Measurements from ENCODE around the gene KCNN2. TPM values are rescaled to one million over a fixed set of nuclear protein-coding genes. Genes with fewer than 3 reads are reported as not detected.

The KCNN2 gene
- total and polyA plus RNA-seq, 4 donors = 0.09 to 4.6 (median 3.0) TPM

GRCh38 chr5:114438471-114438870 is 76.6 kb downstream of the KCNN2 start:
- no peaks in the 10 kb centered on the region for H3K9me3 ChIP-seq (ENCODE audit: control insufficient read depth in 4 of 4, low read length in 3 of 4)
- H3K4me1 ChIP-seq (ENCODE audit: control insufficient read depth in 4 of 4, insufficient read depth in 4 of 4, low read length in 3 of 4) = peaks cover 0 to 2% (median 0%) of the 10 kb centered on the region in 4 donors
- H3K27me3 ChIP-seq (ENCODE audit: control insufficient read depth in 4 of 4, insufficient read depth in 4 of 4, low read length in 3 of 4) = no peaks in the 10 kb centered on the region
- H3K27ac ChIP-seq (ENCODE audit: low read depth in 1 of 2, low read length in 2 of 2) = no peak overlapping the region
- DNase-seq (ENCODE audit: low spot score) = no peak
- TF ChIP-seq FOXA1 (IDR thresholded peaks at IDR 0.05) = no peak
- TF ChIP-seq SP1 (IDR thresholded peaks at IDR 0.05) = no peak
- no peak for TF ChIP-seq ATF3 (IDR thresholded peaks at IDR 0.05)
- no peak for TF ChIP-seq RXRA (IDR thresholded peaks at IDR 0.05)
- H3K4me3 ChIP-seq (ENCODE audit: low read depth in 1 of 3, low read length in 3 of 3) = no peak overlapping the region
- H3K36me3 ChIP-seq (ENCODE audit: control insufficient read depth in 4 of 4, insufficient read depth in 3 of 4, low read depth in 1 of 4, low read length in 3 of 4) = no peaks in the 10 kb centered on the region
- no peak overlapping the region for H3K9ac ChIP-seq (ENCODE audit: low read depth in 1 of 2, low read length in 2 of 2)
- WGBS = 92% methylated on average over 4 of the region's 4 CpGs

DNA sequence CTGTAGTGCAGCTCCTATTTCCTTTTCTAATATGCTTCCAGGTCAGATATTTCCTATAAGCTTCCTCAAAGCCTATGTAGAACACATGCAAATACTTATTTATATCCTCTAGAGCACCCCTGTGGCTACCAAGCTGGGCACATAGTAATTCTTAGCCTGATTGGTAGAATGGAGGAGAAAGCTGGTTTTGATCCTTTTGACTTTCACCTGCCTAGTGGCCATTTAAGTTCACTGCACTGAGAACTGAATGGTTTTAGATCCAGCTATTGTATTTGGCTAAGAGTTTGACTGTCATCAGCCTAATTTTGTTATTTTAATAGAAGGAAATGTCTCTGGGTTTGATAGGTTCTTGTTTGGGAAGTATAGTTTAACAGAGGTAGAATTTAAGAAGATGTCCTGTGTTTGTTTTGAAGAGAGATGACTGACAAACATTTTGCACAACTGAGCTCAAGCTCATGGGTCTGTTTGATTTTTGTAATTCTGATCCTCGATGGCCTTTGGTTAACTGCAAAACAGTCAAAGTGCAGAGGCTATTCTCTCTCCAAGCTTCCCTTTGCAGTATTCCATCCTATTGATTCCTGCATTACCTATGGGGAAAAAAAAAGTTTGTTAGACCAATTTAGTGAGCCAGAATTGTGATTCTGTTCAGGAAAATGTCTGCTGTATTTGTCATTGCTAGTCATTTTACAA is 85.4 kb downstream of the KCNN2 start:
- Histone ChIP-seq H3K27ac (ENCODE audit: low read depth in 1 of 2, low read length in 2 of 2) (no peak overlapping the region), H3K9ac (ENCODE audit: low read depth in 1 of 2, low read length in 2 of 2) (no peak overlapping the region), H3K4me1 (ENCODE audit: control insufficient read depth in 4 of 4, insufficient read depth in 4 of 4, low read length in 3 of 4) (peaks cover 1 to 30% (median 24%) of the 10 kb centered on the region in 4 donors), H3K36me3 (ENCODE audit: control insufficient read depth in 4 of 4, insufficient read depth in 3 of 4, low read depth in 1 of 4, low read length in 3 of 4) (no peaks in the 10 kb centered on the region), H3K9me3 (ENCODE audit: control insufficient read depth in 4 of 4, low read length in 3 of 4) (no peaks in the 10 kb centered on the region), H3K4me3 (ENCODE audit: low read depth in 1 of 3, low read length in 3 of 3) (no peak overlapping the region), H3K27me3 (ENCODE audit: control insufficient read depth in 4 of 4, insufficient read depth in 4 of 4, low read length in 3 of 4) (no peaks in the 10 kb centered on the region)
- no peak for DNase-seq (ENCODE audit: low spot score)
- peak; percentile 16 for TF ChIP-seq SP1 (IDR thresholded peaks at IDR 0.05)
- no peak for TF ChIP-seq JUND (IDR thresholded peaks at IDR 0.05)
- TF ChIP-seq HNF4G (IDR thresholded peaks at IDR 0.05) = no peak
- no peak for TF ChIP-seq GABPA (IDR thresholded peaks at IDR 0.05 in 1 of 2, conservative IDR thresholded peaks at IDR 0.05 in 1 of 2)
- TF ChIP-seq RXRA (IDR thresholded peaks at IDR 0.05) = peak in 1 of 2 donors; percentile 18
- TF ChIP-seq FOXA2 (IDR thresholded peaks at IDR 0.05) = no peak
- TF ChIP-seq, protein P1, sequence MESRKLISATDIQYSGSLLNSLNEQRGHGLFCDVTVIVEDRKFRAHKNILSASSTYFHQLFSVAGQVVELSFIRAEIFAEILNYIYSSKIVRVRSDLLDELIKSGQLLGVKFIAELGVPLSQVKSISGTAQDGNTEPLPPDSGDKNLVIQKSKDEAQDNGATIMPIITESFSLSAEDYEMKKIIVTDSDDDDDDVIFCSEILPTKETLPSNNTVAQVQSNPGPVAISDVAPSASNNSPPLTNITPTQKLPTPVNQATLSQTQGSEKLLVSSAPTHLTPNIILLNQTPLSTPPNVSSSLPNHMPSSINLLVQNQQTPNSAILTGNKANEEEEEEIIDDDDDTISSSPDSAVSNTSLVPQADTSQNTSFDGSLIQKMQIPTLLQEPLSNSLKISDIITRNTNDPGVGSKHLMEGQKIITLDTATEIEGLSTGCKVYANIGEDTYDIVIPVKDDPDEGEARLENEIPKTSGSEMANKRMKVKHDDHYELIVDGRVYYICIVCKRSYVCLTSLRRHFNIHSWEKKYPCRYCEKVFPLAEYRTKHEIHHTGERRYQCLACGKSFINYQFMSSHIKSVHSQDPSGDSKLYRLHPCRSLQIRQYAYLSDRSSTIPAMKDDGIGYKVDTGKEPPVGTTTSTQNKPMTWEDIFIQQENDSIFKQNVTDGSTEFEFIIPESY (IDR thresholded peaks at IDR 0.05) = no peak
- TF ChIP-seq FOXA1 (IDR thresholded peaks at IDR 0.05) = no peak
- peak; percentile 56 to 68 for TF ChIP-seq RAD21 (IDR thresholded peaks at IDR 0.05)
- TF ChIP-seq MAX (IDR thresholded peaks at IDR 0.05) = no peak
- TF ChIP-seq YY1 (IDR thresholded peaks at IDR 0.05) = peak; percentile 30
- TF ChIP-seq EGR1 (IDR thresholded peaks at IDR 0.05; ENCODE audit: low read depth in 2 of 2) = no peak
- TF ChIP-seq TAF1 (conservative IDR thresholded peaks at IDR 0.05) = no peak
- TF ChIP-seq ATF3 (IDR thresholded peaks at IDR 0.05) = no peak
- no peak for TF ChIP-seq NR2F2 (IDR thresholded peaks at IDR 0.05)
- no peak for TF ChIP-seq REST (IDR thresholded peaks at IDR 0.05)
- peak in 1 of 2 donors; percentile 52 for TF ChIP-seq HNF4A (conservative IDR thresholded peaks at IDR 0.05)
- peak; percentile 38 for TF ChIP-seq CTCF (IDR thresholded peaks at IDR 0.05; ENCODE audit: low read depth, low read length, missing input control)
- 25% methylated on average over 1 of the region's 1 CpG for WGBS
